ENCODE results near the gene FBN3.

- TF ChIP-seq CTCF (IDR thresholded peaks at IDR 0.05) (no peak), POLR2A (IDR thresholded peaks at IDR 0.05) (no peak)
Measured at GRCh38 chr19:8141726-8142512, 7.5 kb downstream of the FBN3 start.

Data from testis (tissue), 2 donors.